ENCODE measurements around the gene MATK. TPM values are rescaled to one million over a fixed set of nuclear protein-coding genes. Genes with fewer than 3 reads are reported as not detected.

The MATK gene
- total and polyA plus RNA-seq, 7 donors: 0.16 to 0.68 (median 0.32) TPM

DNA sequence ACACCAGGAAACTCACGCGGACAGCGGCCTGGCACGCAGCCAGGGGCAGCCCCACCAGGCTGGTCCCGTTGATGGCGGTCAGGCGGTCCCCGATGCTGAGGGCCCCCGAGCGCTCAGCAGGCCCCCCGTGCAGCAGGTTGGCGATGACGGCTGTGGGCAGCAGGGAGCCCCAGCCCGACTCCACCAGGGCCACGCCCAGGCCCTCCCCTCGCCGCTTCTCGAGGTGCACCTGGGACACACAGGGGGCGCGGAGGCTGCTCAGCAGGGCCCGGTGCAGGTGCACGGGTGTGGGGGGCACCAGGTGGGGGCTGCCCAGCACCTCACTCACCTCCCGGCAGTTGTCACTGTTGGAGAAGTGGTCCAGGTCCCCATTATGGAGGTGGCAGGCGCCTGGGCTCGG lies 33.7 kb downstream of the MATK start:
- H3K36me3 ChIP-seq (ENCODE audit: insufficient read depth in 1 of 2, low read depth in 1 of 2): peaks cover 5 to 70% of the 10 kb centered on the region in 2 donors
- no peaks in the 10 kb centered on the region for H3K4me1 ChIP-seq
- intact Hi-C loops (cut with DNase I): no loop called here
- ATAC-seq (no peak), DNase-seq (no peak)
- TF ChIP-seq, protein P1, sequence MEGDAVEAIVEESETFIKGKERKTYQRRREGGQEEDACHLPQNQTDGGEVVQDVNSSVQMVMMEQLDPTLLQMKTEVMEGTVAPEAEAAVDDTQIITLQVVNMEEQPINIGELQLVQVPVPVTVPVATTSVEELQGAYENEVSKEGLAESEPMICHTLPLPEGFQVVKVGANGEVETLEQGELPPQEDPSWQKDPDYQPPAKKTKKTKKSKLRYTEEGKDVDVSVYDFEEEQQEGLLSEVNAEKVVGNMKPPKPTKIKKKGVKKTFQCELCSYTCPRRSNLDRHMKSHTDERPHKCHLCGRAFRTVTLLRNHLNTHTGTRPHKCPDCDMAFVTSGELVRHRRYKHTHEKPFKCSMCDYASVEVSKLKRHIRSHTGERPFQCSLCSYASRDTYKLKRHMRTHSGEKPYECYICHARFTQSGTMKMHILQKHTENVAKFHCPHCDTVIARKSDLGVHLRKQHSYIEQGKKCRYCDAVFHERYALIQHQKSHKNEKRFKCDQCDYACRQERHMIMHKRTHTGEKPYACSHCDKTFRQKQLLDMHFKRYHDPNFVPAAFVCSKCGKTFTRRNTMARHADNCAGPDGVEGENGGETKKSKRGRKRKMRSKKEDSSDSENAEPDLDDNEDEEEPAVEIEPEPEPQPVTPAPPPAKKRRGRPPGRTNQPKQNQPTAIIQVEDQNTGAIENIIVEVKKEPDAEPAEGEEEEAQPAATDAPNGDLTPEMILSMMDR (IDR thresholded peaks at IDR 0.05): no peak
- peaks cover 0 to 2% (median 0%) of the 10 kb centered on the region in 3 donors for H3K27me3 ChIP-seq (ENCODE audit: insufficient read depth in 3 of 3, low read length in 2 of 3)
- no peak overlapping the region for H3K4me3 ChIP-seq
- 83 to 86% (median 85%) methylated on average over 21 to 25 of the region's 25 CpGs for WGBS, 3 donors
- no peak overlapping the region for H3K27ac ChIP-seq
- no peaks in the 10 kb centered on the region for H3K9me3 ChIP-seq

DNA sequence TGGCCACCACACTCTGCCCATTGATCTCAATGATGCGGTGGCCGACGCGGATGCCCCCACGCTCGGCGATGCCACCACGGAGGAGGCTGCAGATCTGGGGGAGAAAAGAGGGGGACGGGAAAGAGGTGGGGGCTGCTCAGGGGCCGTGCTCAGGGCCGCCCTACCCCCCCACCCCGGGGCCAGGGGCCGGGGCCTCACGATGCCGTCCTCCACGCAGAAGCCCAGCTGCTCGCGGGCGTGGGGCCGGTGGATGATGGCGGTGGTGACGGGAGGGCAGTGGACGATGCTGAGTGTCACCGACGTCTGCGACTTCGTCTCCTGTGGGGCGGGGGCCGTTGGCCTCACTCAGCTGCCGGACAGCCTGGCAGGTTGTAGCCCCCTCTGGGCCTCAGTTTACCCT lies 34.9 kb downstream of the MATK start:
- intact Hi-C loops (cut with DNase I): no loop called here
- 88 to 96% (median 92%) methylated on average over 29 to 30 of the region's 30 CpGs for WGBS, 3 donors
- ATAC-seq (no peak), DNase-seq (no peak)
- H3K27me3 ChIP-seq (ENCODE audit: insufficient read depth in 3 of 3, low read length in 2 of 3): peaks cover 0 to 7% (median 0%) of the 10 kb centered on the region in 3 donors
- no peaks in the 10 kb centered on the region for H3K4me1 ChIP-seq
- no peak overlapping the region for H3K4me3 ChIP-seq
- H3K27ac ChIP-seq: no peak overlapping the region
- peaks cover 5 to 61% of the 10 kb centered on the region in 2 donors for H3K36me3 ChIP-seq (ENCODE audit: insufficient read depth in 1 of 2, low read depth in 1 of 2)
- TF ChIP-seq, protein P1 (IDR thresholded peaks at IDR 0.05): no peak
- H3K9me3 ChIP-seq: no peaks in the 10 kb centered on the region

DNA sequence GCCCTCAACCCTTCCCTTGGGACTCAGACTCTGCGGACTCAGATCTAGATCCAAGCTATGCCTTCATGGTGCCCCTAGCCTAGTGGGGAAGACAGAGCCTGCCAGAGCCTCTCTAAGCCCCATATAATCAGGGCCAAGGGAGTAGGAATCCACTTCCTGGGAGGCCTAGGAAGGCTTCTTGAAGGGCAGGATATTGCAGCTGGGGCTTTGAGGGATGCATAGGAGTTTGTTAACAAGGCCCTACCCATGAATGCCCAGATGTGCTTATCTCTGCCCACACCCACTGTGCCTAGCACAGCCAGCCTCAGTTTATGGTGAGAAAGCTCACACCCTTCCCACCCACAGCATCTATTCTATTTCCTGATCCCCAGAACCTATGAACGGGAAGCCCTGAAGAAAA lies 36.0 kb downstream of the MATK start:
- DNase-seq (no peak), ATAC-seq (no peak)
- H3K9me3 ChIP-seq: no peaks in the 10 kb centered on the region
- no peak overlapping the region for H3K27ac ChIP-seq
- no peaks in the 10 kb centered on the region for H3K4me1 ChIP-seq
- intact Hi-C loops (cut with DNase I): no loop called here
- H3K36me3 ChIP-seq (ENCODE audit: insufficient read depth in 1 of 2, low read depth in 1 of 2): peaks cover 5 to 61% of the 10 kb centered on the region in 2 donors
- H3K4me3 ChIP-seq: no peak overlapping the region
- WGBS, 3 donors: 97 to 100% (median 99%) methylated on average over 2 of the region's 2 CpGs
- TF ChIP-seq, protein P1 (IDR thresholded peaks at IDR 0.05): no peak
- peaks cover 0 to 7% (median 0%) of the 10 kb centered on the region in 3 donors for H3K27me3 ChIP-seq (ENCODE audit: insufficient read depth in 3 of 3, low read length in 2 of 3)

DNA sequence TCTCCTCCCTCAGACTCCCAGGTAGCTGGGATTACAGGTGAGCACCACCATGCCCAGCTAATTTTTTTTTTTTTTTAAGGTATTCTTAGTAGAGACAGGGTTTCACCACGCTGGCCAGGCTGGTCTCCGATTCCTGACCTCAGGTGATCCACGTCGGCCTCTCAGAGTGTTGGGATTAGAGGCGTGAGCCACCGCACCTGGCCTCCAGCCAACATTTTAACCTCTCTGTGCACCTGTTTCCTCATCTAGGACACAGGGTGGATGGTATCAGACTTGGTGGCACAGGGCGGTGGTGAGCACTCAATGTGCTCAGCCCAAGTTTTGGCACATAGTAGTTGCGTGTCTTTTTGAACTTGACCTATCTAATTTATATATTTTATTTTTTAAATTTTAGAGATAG lies 37.2 kb downstream of the MATK start:
- no peak for DNase-seq
- Histone ChIP-seq H3K4me1 (no peaks in the 10 kb centered on the region), H3K27ac (no peak overlapping the region), H3K36me3 (ENCODE audit: insufficient read depth in 1 of 2, low read depth in 1 of 2) (peaks cover 3 to 49% of the 10 kb centered on the region in 2 donors), H3K4me3 (no peak overlapping the region), H3K27me3 (ENCODE audit: insufficient read depth in 3 of 3, low read length in 2 of 3) (peaks cover 0 to 7% (median 0%) of the 10 kb centered on the region in 3 donors), H3K9me3 (no peaks in the 10 kb centered on the region)
- intact Hi-C loops (cut with DNase I): no loop called here
- 57 to 71% (median 58%) methylated on average over 8 of the region's 8 CpGs for WGBS, 3 donors
- peak in 3 of 4 donors; percentile 30 to 71 (median 39) for ATAC-seq
- TF ChIP-seq, protein P1 (IDR thresholded peaks at IDR 0.05): no peak
